DND-41 (cell line): ENCODE data around the gene ANXA9.

Experiments used
- ATAC-seq: fragments of 200-7000 bp; cut with Tn5 transposase; 3 replicates; pipeline ENCODE4 v1.9.1; 2021; ENCODE audit warnings: low read depth; ENCODE audit not compliant: insufficient read depth
- DNase-seq: peaks from one replicate; pipeline ENCODE4 v3.0.0-alpha.2; 2020
- H2AFZ ChIP-seq: 2 replicates; pipeline ENCODE4 v1.6.0; 2012; ENCODE audit warnings: low read depth, low read length
- H3K27ac ChIP-seq: 2 replicates; pipeline ENCODE4 v1.5.1; 2012; ENCODE audit warnings: low read length, inconsistent platforms
- H3K27me3 ChIP-seq: fragments of 200-600 bp; sonication (generic); 2 replicates; pipeline ENCODE4 v1.6.0; 2012; ENCODE audit warnings: low read length, mild to moderate bottlenecking, inconsistent platforms; ENCODE audit not compliant: insufficient read depth, poor library complexity
- H3K36me3 ChIP-seq: 2 replicates; pipeline ENCODE4 v1.5.1; 2012; ENCODE audit warnings: low read length, inconsistent platforms; ENCODE audit not compliant: insufficient read depth
- H3K4me1 ChIP-seq: 2 replicates; pipeline ENCODE4 v1.5.1; 2012; ENCODE audit warnings: mild to moderate bottlenecking, low read length; ENCODE audit not compliant: insufficient read depth
- H3K4me2 ChIP-seq: 2 replicates; pipeline ENCODE4 v1.6.0; 2012; ENCODE audit warnings: mild to moderate bottlenecking, moderate library complexity, low read length, inconsistent platforms; ENCODE audit not compliant: insufficient read depth
- H3K4me3 ChIP-seq, 2 experiments: fragments of 200-600 bp in 1 of 2; shearing (Covaris generic) in 1 of 2; 2 replicates each; pipeline ENCODE4 v1.5.1; 2012 to 2016; ENCODE audit warnings: inconsistent platforms in 2 of 2, low read length in 2 of 2, mild to moderate bottlenecking in 2 of 2, low read depth in 1 of 2, moderate library complexity in 1 of 2
- H3K79me2 ChIP-seq: 2 replicates; pipeline ENCODE4 v1.6.0; 2012; ENCODE audit warnings: low read length, inconsistent platforms; ENCODE audit not compliant: insufficient read depth
- H3K9ac ChIP-seq: 2 replicates; pipeline ENCODE4 v1.6.0; 2012; ENCODE audit warnings: low read depth, mild to moderate bottlenecking, inconsistent platforms, low read length, moderate library complexity
- H3K9me3 ChIP-seq: 2 replicates; pipeline ENCODE4 v1.5.1; 2012; ENCODE audit warnings: low read length, moderate library complexity, mild to moderate bottlenecking, inconsistent platforms; ENCODE audit not compliant: insufficient read depth, severe bottlenecking
- H4K20me1 ChIP-seq: 2 replicates; pipeline ENCODE4 v1.6.0; 2012; ENCODE audit warnings: low read length; ENCODE audit not compliant: insufficient read depth
- EZH2 ChIP-seq: IDR thresholded peaks from 3 replicates; pipeline ENCODE4 v1.6.1; 2012; ENCODE audit warnings: borderline replicate concordance, low read depth, mild to moderate bottlenecking, moderate library complexity, low read length, inconsistent platforms; ENCODE audit not compliant: severe bottlenecking
- TF ChIP-seq, protein P1 (sequence below): IDR thresholded peaks from 2 replicates; pipeline ENCODE4 v1.5.1; 2012; ENCODE audit warnings: borderline replicate concordance, low read length, moderate library complexity, mild to moderate bottlenecking; ENCODE audit not compliant: poor library complexity, severe bottlenecking; ENCODE audit errors: extremely low read depth

ANXA9 gene

DNA sequence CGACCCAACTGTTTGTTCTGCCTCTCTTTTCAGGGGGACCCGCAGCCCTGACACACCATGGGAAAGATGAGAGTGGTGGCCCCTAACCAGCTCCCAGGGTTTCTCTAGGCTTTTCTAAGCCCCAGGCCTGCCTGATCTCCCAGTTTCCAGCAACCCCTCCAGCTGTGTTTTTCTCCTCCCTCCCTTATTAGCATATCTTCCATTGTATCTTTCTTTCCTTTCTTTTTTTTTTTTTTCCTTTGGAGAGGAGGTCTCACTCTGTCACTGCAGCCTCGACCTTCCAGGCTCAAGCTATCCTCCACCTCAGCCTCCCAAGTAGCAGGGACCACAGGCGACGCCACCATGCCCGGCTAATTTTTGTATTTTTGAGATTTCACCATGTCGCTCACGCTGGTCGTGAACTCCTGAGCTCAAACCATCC is 5.7 kb upstream of the ANXA9 start:
- TF ChIP-seq, protein P1, sequence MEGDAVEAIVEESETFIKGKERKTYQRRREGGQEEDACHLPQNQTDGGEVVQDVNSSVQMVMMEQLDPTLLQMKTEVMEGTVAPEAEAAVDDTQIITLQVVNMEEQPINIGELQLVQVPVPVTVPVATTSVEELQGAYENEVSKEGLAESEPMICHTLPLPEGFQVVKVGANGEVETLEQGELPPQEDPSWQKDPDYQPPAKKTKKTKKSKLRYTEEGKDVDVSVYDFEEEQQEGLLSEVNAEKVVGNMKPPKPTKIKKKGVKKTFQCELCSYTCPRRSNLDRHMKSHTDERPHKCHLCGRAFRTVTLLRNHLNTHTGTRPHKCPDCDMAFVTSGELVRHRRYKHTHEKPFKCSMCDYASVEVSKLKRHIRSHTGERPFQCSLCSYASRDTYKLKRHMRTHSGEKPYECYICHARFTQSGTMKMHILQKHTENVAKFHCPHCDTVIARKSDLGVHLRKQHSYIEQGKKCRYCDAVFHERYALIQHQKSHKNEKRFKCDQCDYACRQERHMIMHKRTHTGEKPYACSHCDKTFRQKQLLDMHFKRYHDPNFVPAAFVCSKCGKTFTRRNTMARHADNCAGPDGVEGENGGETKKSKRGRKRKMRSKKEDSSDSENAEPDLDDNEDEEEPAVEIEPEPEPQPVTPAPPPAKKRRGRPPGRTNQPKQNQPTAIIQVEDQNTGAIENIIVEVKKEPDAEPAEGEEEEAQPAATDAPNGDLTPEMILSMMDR: no peak
- no peak for TF ChIP-seq EZH2
- no peak overlapping the region for H3K4me2 ChIP-seq

DNA sequence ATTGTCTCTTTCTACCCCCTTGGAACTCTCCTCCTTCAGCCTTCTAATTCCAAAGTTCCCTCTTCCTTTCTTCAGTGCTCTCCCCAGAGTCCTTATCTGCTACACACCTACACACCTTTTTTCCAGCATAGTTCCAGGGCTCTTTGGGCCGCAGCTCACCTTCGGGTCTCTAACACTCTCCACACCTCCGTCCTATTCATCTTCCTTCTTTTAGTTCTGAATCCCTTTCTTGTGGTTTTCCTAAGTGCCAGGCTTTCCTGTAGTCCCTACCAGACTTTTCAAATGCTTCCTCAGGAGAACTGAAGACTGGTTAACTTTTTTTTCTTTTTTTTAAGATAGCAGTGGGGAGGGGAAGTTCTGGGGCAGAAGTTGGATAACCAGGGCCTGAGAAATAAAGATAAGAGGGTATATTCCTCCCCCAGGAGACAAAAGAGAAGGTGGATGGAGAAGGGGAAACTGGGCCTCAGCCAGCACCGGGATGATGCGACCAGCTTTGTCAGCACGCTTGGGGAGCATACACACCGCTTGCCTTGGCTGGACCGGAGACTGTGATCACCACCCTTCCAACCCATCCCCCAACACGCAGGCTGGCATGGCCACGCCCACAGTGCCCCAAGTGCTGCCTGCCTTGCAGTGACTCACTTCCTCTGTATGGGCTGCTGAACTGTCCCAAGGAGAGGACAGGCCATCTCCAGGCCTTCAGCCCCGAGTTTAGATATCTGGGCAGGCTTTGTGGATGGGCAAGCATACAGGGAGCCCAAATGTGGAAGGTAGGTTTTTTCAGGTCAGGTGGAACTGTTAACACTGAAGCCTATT is 5.0 kb upstream of the ANXA9 start:
- Histone ChIP-seq H3K4me3 (no peak overlapping the region), H3K27me3 (no peaks in the 10 kb centered on the region), H3K36me3 (peaks cover 5% of the 10 kb centered on the region), H3K4me2 (no peak overlapping the region), H3K9me3 (no peaks in the 10 kb centered on the region), H3K4me1 (peaks cover 46% of the 10 kb centered on the region), H4K20me1 (peaks cover 15% of the 10 kb centered on the region), H3K9ac (no peak overlapping the region), H3K27ac (no peak overlapping the region), H2AFZ (no peak overlapping the region; the same call in 1 of the 2 replicates), H3K79me2 (peaks cover 34% of the 10 kb centered on the region)
- DNase-seq: peak; percentile 52
- TF ChIP-seq EZH2: no peak
- TF ChIP-seq, protein P1: no peak
- no peak for ATAC-seq

More for the DNA sequence above, 5.7 kb upstream of the ANXA9 start:
- Histone ChIP-seq H3K79me2 (peaks cover 41% of the 10 kb centered on the region), H3K4me3 (no peak overlapping the region), H4K20me1 (peaks cover 22% of the 10 kb centered on the region), H3K27me3 (no peaks in the 10 kb centered on the region), H3K36me3 (peaks cover 11% of the 10 kb centered on the region), H3K27ac (no peak overlapping the region), H3K9ac (no peak overlapping the region), H3K9me3 (no peaks in the 10 kb centered on the region), H2AFZ (no peak overlapping the region), H3K4me1 (peaks cover 47% of the 10 kb centered on the region)
- DNase-seq: no peak
- ATAC-seq: no peak

DNA sequence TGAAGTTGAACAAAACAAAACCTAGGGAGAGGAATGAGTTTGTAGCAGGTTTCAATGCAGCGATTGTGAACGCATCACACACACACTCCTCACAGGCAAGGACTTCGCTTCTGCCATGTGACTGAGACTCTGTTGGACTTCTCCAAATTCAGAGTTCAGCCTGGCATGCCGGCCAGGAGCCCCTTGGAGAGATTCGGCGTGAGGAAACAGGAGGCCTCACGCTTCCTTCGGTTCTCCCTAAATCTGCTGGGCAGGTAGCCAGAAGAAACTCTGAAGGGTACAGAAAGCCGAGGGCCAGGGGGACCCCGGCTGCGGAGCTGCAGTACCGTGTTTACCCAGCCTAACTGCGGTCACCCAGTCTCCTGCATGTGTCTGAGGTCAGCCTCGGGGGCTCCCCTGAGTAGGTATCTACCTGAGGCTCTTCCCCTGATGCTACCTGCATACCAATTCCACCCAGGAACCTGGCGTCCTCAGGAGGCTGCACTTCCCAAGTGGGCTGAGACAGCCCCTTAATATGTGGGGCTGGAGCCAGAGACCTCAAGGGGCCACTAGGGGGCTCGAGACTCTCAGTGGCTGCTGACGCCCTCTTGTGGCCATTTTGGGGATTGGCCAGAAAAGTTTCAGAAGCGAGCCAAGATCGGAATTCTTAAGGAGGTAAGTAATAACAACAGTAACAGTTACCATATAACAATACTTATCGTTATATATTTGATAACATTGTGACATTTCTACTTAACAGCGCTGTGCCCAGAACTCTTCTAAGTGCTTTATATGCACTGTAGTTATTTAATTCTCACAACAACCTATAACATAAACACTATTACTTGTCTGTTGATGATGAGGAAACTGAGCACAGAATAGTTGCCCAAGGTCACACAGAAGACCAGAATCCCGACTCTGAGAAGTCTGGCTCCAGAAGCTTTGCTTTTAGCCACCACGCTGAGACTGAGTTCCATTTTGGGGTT is 2.7 kb upstream of the ANXA9 start:
- Histone ChIP-seq H3K4me3 (no peak overlapping the region), H3K79me2 (peaks cover 11% of the 10 kb centered on the region), H3K4me1 (peaks cover 30% of the 10 kb centered on the region), H3K27ac (no peak overlapping the region), H3K4me2 (peak overlapping the region; percentile 44), H2AFZ (peak overlapping the region; percentile 66), H3K9me3 (no peaks in the 10 kb centered on the region), H4K20me1 (no peaks in the 10 kb centered on the region), H3K36me3 (no peaks in the 10 kb centered on the region), H3K27me3 (no peaks in the 10 kb centered on the region), H3K9ac (no peak overlapping the region)
- DNase-seq (peak; percentile 89), ATAC-seq (peak; percentile 74)
- TF ChIP-seq, protein P1: peak; percentile 100
- TF ChIP-seq EZH2: no peak
